ENCODE measurements around the gene ROGDI.

ROGDI gene

GRCh38 chr16:4802659-4803287 is 340 bp upstream of the ROGDI start:
- no peak for TF ChIP-seq CTCF (IDR thresholded peaks at IDR 0.05)

GRCh38 chr16:4801051-4801961 is 1.1 kb downstream of the ROGDI start:
- no peak for TF ChIP-seq CTCF (IDR thresholded peaks at IDR 0.05)

GRCh38 chr16:4800290-4801041 is 2.0 kb downstream of the ROGDI start:
- TF ChIP-seq CTCF (IDR thresholded peaks at IDR 0.05), result no peak

GRCh38 chr16:4799171-4799855 is 3.1 kb downstream of the ROGDI start:
- TF ChIP-seq CTCF (IDR thresholded peaks at IDR 0.05), result no peak

- TF ChIP-seq CTCF (IDR thresholded peaks at IDR 0.05), result no peak
Measured at GRCh38 chr16:4798456-4798855, 4.0 kb downstream of the ROGDI start.

GRCh38 chr16:4797805-4798252 is 4.6 kb downstream of the ROGDI start:
- no peak for TF ChIP-seq CTCF (IDR thresholded peaks at IDR 0.05)

All from LNCAP (cell line).